Measurements from ENCODE around the gene TMEM121. TPM values are rescaled to one million over a fixed set of nuclear protein-coding genes. Genes with fewer than 3 reads are reported as not detected.
A peak's percentile ranks its signal among the peaks of the same experiment; 100 is the strongest.

Gene TMEM121
- polyA plus RNA-seq, 1 of the 3 experiments (the other 2 are of a cell fraction), result 9.1 TPM

DNA sequence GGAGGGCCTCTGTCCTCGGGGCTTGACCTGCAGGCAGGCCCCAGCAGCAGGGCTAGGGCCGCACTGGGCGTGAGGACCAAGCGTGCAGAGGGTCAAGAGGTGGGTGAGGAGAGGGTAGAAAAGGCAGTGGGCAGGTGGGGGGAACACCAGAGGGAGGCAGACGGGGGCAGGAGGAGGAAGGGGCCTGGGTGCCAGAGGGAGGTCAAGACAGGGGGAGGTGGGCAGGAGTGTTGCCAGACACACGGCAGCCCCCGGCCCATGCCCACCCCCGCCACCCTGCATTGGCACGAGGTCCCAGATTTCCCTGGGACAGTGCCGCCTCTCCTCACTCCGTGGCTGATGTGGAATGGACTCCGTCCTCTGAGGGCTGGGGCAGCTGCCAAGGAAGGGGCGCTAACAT is 8.2 kb downstream of the TMEM121 start:
- peaks cover 0 to 2% of the 10 kb centered on the region in 2 experiments for H3K36me3 ChIP-seq (replicated peaks in 1 of 2; ENCODE audit: control insufficient read depth in 1 of 2, insufficient read depth in 2 of 2, low read length in 1 of 2)
- H3K9me2 ChIP-seq, result no peaks in the 10 kb centered on the region
- no peak overlapping the region for H3K4me2 ChIP-seq
- H3K27ac ChIP-seq (ENCODE audit: low read depth in 2 of 2, low read length in 1 of 2), result no peak overlapping the region
- H3K27me3 ChIP-seq (ENCODE audit: insufficient read depth), result no peaks in the 10 kb centered on the region
- no peak overlapping the region for H2AFZ ChIP-seq (ENCODE audit: low read depth)
- H3K4me1 ChIP-seq (ENCODE audit: control insufficient read depth in 1 of 2, insufficient read depth in 2 of 2, low read depth in 1 of 2, low read length in 1 of 2), result no peaks in the 10 kb centered on the region; a peak in 1 of 4 replicates
- no peaks in the 10 kb centered on the region for H4K20me1 ChIP-seq (ENCODE audit: insufficient read depth)
- TF ChIP-seq TAF1 (IDR thresholded peaks at IDR 0.05; ENCODE audit: borderline replicate concordance, low read depth, low read length) (no peak), JUND (IDR thresholded peaks at IDR 0.05) (no peak), EZH2phosphoT487 (IDR thresholded peaks at IDR 0.05; ENCODE audit: borderline replicate concordance, low read depth) (no peak), RFX5 (IDR thresholded peaks at IDR 0.05; ENCODE audit: low read length) (no peak), FOSL2 (IDR thresholded peaks at IDR 0.05; ENCODE audit: borderline replicate concordance, low read depth) (no peak), FOXJ3 (CRISPR knock-in tag; IDR thresholded peaks at IDR 0.05) (no peak), GATA2 (CRISPR knock-in tag; IDR thresholded peaks at IDR 0.05) (no peak), SMC3 (IDR thresholded peaks at IDR 0.05; ENCODE audit: low read depth, low read length) (no peak)
- no peak overlapping the region for H3K9ac ChIP-seq
- ChIA-PET CTCF (interaction anchor here (0.9 kb wide), 1 partner anchor 44 kb away, joined by 3 read pairs; no protein-coding TSS in a partner anchor), POLR2A (no interaction called here)
- WGBS (ENCODE audit: low lambda C conversion rate), result 68% methylated on average over 9 of the region's 13 CpGs
- no peaks in the 10 kb centered on the region for H3K9me3 ChIP-seq
- peak; percentile 26 for DNase-seq
- H3K4me3 ChIP-seq (ENCODE audit: low read depth in 2 of 2, low read length in 1 of 2), result no peak overlapping the region
- H3K79me2 ChIP-seq (ENCODE audit: insufficient read depth), result no peaks in the 10 kb centered on the region
- H3F3A ChIP-seq (replicated peaks; ENCODE audit: insufficient read depth), result no peaks in the 10 kb centered on the region

DNA sequence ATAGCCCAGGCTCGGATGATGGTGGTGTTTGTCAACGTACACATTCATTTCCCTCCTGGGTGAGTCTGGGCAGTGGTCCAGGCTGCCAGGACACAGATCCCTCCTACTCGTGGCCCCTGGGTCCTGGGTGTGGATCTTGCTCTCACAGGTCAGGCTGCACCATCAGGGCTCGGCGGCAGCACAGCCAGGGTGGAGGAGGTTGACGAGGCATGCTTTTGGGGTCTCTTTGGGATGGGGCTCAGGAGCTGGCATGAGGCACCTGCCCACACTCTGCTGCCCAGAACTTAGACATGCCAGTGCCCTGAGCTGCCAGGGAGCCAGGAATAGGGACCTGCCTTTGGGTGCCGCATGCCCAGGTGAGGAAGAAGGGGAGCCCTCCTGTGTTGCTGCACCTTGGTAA is 9.7 kb downstream of the TMEM121 start:
- Histone ChIP-seq H3K4me1 (ENCODE audit: control insufficient read depth in 1 of 2, insufficient read depth in 2 of 2, low read depth in 1 of 2, low read length in 1 of 2) (no peaks in the 10 kb centered on the region; a peak in 1 of 4 replicates), H3K27ac (ENCODE audit: low read depth in 2 of 2, low read length in 1 of 2) (no peak overlapping the region), H2AFZ (ENCODE audit: low read depth) (no peak overlapping the region), H3K79me2 (ENCODE audit: insufficient read depth) (no peaks in the 10 kb centered on the region), H3K9me2 (no peaks in the 10 kb centered on the region), H3K9ac (no peak overlapping the region), H3K27me3 (ENCODE audit: insufficient read depth) (no peaks in the 10 kb centered on the region; the same call in 1 of the 2 replicates), H3F3A (replicated peaks; ENCODE audit: insufficient read depth) (no peaks in the 10 kb centered on the region), H3K4me3 (ENCODE audit: low read depth in 2 of 2, low read length in 1 of 2) (no peak overlapping the region), H4K20me1 (ENCODE audit: insufficient read depth) (no peaks in the 10 kb centered on the region), H3K9me3 (no peaks in the 10 kb centered on the region), H3K36me3 (replicated peaks in 1 of 2; ENCODE audit: control insufficient read depth in 1 of 2, insufficient read depth in 2 of 2, low read length in 1 of 2) (no peaks in the 10 kb centered on the region), H3K4me2 (no peak overlapping the region)
- TF ChIP-seq ELF1 (IDR thresholded peaks at IDR 0.05) (no peak), FOXJ3 (CRISPR knock-in tag; IDR thresholded peaks at IDR 0.05) (no peak), GABPA (IDR thresholded peaks at IDR 0.05; ENCODE audit: low read depth) (no peak)
- TF ChIP-seq, protein P1, sequence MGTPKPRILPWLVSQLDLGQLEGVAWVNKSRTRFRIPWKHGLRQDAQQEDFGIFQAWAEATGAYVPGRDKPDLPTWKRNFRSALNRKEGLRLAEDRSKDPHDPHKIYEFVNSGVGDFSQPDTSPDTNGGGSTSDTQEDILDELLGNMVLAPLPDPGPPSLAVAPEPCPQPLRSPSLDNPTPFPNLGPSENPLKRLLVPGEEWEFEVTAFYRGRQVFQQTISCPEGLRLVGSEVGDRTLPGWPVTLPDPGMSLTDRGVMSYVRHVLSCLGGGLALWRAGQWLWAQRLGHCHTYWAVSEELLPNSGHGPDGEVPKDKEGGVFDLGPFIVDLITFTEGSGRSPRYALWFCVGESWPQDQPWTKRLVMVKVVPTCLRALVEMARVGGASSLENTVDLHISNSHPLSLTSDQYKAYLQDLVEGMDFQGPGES (IDR thresholded peaks at IDR 0.05; ENCODE audit: low read depth, low read length), result no peak
- TF ChIP-seq, protein P2, sequence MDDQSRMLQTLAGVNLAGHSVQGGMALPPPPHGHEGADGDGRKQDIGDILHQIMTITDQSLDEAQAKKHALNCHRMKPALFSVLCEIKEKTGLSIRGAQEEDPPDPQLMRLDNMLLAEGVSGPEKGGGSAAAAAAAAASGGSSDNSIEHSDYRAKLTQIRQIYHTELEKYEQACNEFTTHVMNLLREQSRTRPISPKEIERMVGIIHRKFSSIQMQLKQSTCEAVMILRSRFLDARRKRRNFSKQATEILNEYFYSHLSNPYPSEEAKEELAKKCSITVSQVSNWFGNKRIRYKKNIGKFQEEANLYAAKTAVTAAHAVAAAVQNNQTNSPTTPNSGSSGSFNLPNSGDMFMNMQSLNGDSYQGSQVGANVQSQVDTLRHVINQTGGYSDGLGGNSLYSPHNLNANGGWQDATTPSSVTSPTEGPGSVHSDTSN (IDR thresholded peaks at IDR 0.05), result no peak
- CTCF ChIA-PET, result interaction anchor here (1.2 to 3.6 kb wide), 5 partner anchors 7 to 165 kb away, joined by 3 to 27 read pairs (median 10); partner anchors contain the start of gene TMEM121
- peak; percentile 20 for DNase-seq
- POLR2A ChIA-PET, result no interaction called here
- 12% methylated on average over 2 of the region's 7 CpGs for WGBS (ENCODE audit: low lambda C conversion rate)

Measured in SK-N-SH (cell line).